Measurements from ENCODE around the gene HBP1.
"Not testable (repeated sequence)": the region's sequence is repeated elsewhere in the genome, so short reads cannot be mapped to it uniquely, and the experiment has no call there.

Gene HBP1

GRCh38 chr7:107228291-107228690, 59.5 kb downstream of the HBP1 start:
- DNase-seq (ENCODE audit: low read depth) = no peak

GRCh38 chr7:107230334-107230733, 61.5 kb downstream of the HBP1 start:
- DNase-seq (ENCODE audit: low read depth) = no peak

DNA sequence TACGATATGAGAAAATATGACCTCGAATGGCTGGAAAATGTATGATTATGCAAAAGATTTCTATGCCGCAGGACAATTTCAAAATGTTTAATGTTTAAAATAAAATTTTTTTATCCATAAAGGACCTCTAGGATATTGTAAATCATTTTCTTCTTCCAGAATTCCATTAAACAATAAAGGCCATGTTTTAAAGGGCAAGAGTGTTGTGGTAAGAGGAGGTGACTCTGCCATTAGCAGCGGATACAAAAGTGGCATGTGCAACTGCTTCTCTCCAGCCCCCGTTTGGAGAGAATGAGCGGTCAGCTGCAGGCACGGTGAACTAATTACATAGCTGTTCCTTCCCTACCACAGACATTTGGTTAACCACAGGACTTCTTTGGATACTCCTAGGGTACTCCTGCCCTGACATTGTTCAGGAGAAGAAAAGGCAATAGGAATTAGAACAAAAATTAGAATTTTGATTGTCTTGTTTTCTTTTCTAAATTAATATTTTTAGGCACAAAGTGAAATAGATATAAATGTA, 63.8 kb downstream of the HBP1 start:
- no peak for DNase-seq (ENCODE audit: low read depth)

- no peak for DNase-seq (ENCODE audit: low read depth)
Observed at GRCh38 chr7:107233174-107233573, 64.4 kb downstream of the HBP1 start.

GRCh38 chr7:107233981-107234380, 65.2 kb downstream of the HBP1 start:
- DNase-seq (ENCODE audit: low read depth) = no peak

GRCh38 chr7:107234436-107234835, 65.6 kb downstream of the HBP1 start:
- no peak for DNase-seq (ENCODE audit: low read depth)

GRCh38 chr7:107236862-107237261, 68.1 kb downstream of the HBP1 start:
- DNase-seq (ENCODE audit: low read depth) = no peak

DNA sequence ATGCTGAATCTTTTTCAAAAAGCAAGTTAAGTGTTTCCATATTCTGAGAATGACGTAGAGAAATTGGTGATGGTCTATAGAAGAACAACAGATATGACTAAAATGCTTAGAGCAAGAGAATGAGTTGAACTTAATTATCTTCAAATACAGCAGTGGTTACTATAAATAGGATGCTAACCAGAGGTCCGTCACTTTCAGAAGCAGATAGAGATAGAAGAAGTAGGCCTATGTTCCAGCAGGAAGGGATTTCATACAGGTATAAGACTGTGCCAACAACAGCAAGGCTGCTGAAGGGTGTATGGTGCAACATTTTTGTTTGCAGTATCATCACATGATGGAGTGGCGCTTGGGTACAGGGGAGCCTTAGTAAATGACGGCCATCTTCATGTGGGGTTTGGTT, 68.6 kb downstream of the HBP1 start:
- no peak for DNase-seq (ENCODE audit: low read depth)

GRCh38 chr7:107242267-107242666, 73.5 kb downstream of the HBP1 start:
- DNase-seq (ENCODE audit: low read depth) = no peak

GRCh38 chr7:107244613-107245012, 75.8 kb downstream of the HBP1 start:
- DNase-seq (ENCODE audit: low read depth) = no peak

GRCh38 chr7:107246836-107247235, 78.0 kb downstream of the HBP1 start:
- DNase-seq (ENCODE audit: low read depth) = not testable (repeated sequence)

DNA sequence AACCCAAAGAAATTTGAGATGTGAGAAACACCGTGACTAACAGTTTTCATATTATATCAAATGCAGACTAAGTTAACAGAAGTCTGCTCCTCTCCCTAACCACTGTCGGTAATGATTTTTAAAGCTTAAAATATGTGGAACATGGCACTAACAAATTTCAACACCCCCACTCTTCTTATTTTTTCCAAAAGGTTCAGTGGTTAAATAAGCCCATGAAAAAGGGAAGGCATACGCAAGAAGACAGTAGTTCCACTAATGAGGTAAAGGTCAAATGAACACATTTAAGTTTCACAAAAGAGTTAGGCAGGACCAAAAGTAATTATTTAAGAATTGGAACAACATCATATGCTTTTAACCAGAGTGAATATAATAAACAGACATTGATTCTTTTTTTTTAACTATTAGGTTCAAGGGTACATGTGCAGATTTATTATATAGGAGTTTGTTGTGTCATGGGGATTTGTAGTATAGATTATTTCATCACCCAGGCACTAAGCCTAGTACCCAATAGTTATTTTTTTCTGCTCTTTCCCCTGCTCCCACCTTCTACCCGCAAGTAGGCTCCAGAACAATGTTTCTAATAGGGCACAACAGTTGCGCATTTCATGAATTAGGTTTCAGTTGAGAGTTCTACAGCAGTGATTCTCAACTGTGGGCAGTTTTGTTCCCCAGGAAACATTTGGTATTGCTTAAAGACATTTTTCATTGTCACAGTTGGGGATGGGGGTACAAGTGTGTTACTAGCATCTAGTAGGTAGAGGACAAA, 79.9 kb downstream of the HBP1 start:
- DNase-seq (ENCODE audit: low read depth) = no peak

- DNase-seq (ENCODE audit: low read depth) = no peak
Observed at GRCh38 chr7:107251963-107252362, 83.2 kb downstream of the HBP1 start.
